Pancreas (tissue), 10 donors: ENCODE results near the gene NCAPG2. TPM values are rescaled to one million over a fixed set of nuclear protein-coding genes. Genes with fewer than 3 reads are reported as not detected.

Source experiments
- ATAC-seq, 4 donors: fragments of 200-7000 bp; cut with Tn5 transposase; one replicate each; pipeline versions ENCODE4 v1.8.0 to v1.9.1; 2020; ENCODE audit warnings: mild to moderate bottlenecking in 4 of 4, moderate library complexity in 4 of 4
- DNase-seq, 6 donors: peaks; one replicate each; pipeline ENCODE4 v3.0.0-alpha.2; 2020
- FAIRE-seq: peaks from 2 replicates; lab custom pipeline; 2012; peaks lifted over from hg19 to GRCh38; lab: Jason Lieb, UNC
- H3K27ac ChIP-seq, 4 donors: fragments of 200-600 bp; sonication (generic); 1 replicate in 3 of 4; 2 replicates in 1 of 4; pipeline versions ENCODE4 v1.5.0 to v1.8.0; 2020
- H3K27me3 ChIP-seq, 4 donors: fragments of 200-600 bp; one replicate each; pipeline ENCODE4 v1.8.0; 2021
- H3K36me3 ChIP-seq, 3 donors: fragments of 200-600 bp; sonication (generic) in 1 of 3; one replicate each; pipeline versions ENCODE4 v1.5.0 to v1.8.0; 2020 to 2021
- H3K4me1 ChIP-seq, 3 donors: fragments of 200-600 bp; one replicate each; pipeline ENCODE4 v1.8.0; 2021
- H3K4me3 ChIP-seq, 4 donors: fragments of 200-600 bp; sonication (generic) in 2 of 4; one replicate each; pipeline versions ENCODE4 v1.5.0 to v1.8.0; 2020 to 2021
- H3K9me3 ChIP-seq, 4 donors: fragments of 200-600 bp; one replicate each; pipeline ENCODE4 v1.8.0; 2021
- CTCF ChIP-seq, 4 donors: fragments of 200-600 bp; sonication (generic) in 3 of 4; IDR thresholded peaks; one replicate each; pipeline versions ENCODE4 v1.5.0 to v1.8.0; 2021; ENCODE audit warnings: antibody characterized with exemption in 4 of 4
- WGBS, 2 donors: extraction: QIAGEN DNeasy Blood & Tissue Kit; methylation state at CpG; one replicate each; pipeline ENCODE4 v1.1.7; 2013; 5-methylcytosine and 5-hydroxymethylcytosine counted together
- intact Hi-C, 3 donors: fragments of 100-400 bp; cut with DNase I; formaldehyde crosslinking; loops; one replicate each; pipeline versions ENCODE4 v1.11.1 to v1.14.2; 2022
- polyA plus RNA-seq, 2 donors: library from polyadenylated mRNA; stranded (reverse); fragments of 200-250 nt; gene quantifications; one replicate each; pipeline ENCODE4 v1.2.3, GENCODE V29; 2013
- total RNA-seq, 6 donors: library from RNA; stranded (reverse); fragmentation: NEBNext Ultra II Directional in 4 of 6; extraction: Animal tissue kit (Norgen Biotek cat#: 25700) in 4 of 6; gene quantifications; one replicate each; pipeline versions ENCODE4 v1.2.1 to v1.2.4, GENCODE V29; 2021 to 2023
- donor health status: healthy with polysubstance abuse.
- donor health status: DM: no; HTN: no; CAD: no; lungs with moderate emphysema.
- donor health status: DM: no; HTN: no; CAD: no.
- donor health status: control.
- donor health status: control.
- donor health status: Bipolar disorder and iron deficiency.
- donor health status: DM: yes; HTN: yes; CAD: no.
- donor health status: DM: no; HTN: no; CAD: no.
- donor health status: DM: no; HTN: no; CAD: no.
- donor health status: DM: yes; HTN: yes; CAD: no.

NCAPG2 gene
- total and polyA plus RNA-seq, 8 donors, result 1.4 to 4.0 (median 3.1) TPM

GRCh38 chr7:158684329-158684728, 20.3 kb downstream of the NCAPG2 start:
- no peak overlapping the region for H3K4me3 ChIP-seq
- ATAC-seq (no peak), FAIRE-seq (no peak), DNase-seq (no peak)
- WGBS, 2 donors, result 89 to 93% methylated on average over 1 of the region's 1 CpG
- no peaks in the 10 kb centered on the region for H3K4me1 ChIP-seq
- no peaks in the 10 kb centered on the region for H3K9me3 ChIP-seq
- intact Hi-C loops, result no loop called here
- H3K27ac ChIP-seq, result no peak overlapping the region
- TF ChIP-seq CTCF (IDR thresholded peaks at IDR 0.05), result no peak
- H3K36me3 ChIP-seq, result no peaks in the 10 kb centered on the region
- H3K27me3 ChIP-seq, result no peaks in the 10 kb centered on the region

GRCh38 chr7:158683541-158683940, 21.1 kb downstream of the NCAPG2 start:
- intact Hi-C loops, result no loop called here
- H3K36me3 ChIP-seq, result no peaks in the 10 kb centered on the region
- no peak for DNase-seq
- ATAC-seq, result no peak
- FAIRE-seq, result no peak
- H3K9me3 ChIP-seq, result no peaks in the 10 kb centered on the region
- H3K4me3 ChIP-seq, result no peak overlapping the region
- no peak for TF ChIP-seq CTCF (IDR thresholded peaks at IDR 0.05)
- WGBS, 2 donors, result 67% methylated on average over 2 of the region's 2 CpGs
- H3K27ac ChIP-seq, result no peak overlapping the region
- H3K27me3 ChIP-seq, result no peaks in the 10 kb centered on the region
- H3K4me1 ChIP-seq, result no peaks in the 10 kb centered on the region

GRCh38 chr7:158682456-158682855, 22.1 kb downstream of the NCAPG2 start:
- no peaks in the 10 kb centered on the region for H3K36me3 ChIP-seq
- DNase-seq, result no peak
- no peak overlapping the region for H3K27ac ChIP-seq
- H3K4me1 ChIP-seq, result no peaks in the 10 kb centered on the region
- no peaks in the 10 kb centered on the region for H3K27me3 ChIP-seq
- ATAC-seq, result no peak
- no peak for TF ChIP-seq CTCF (IDR thresholded peaks at IDR 0.05)
- no peak for FAIRE-seq
- no peak overlapping the region for H3K4me3 ChIP-seq
- intact Hi-C loops, result no loop called here
- H3K9me3 ChIP-seq, result no peaks in the 10 kb centered on the region

GRCh38 chr7:158680754-158681153, 23.9 kb downstream of the NCAPG2 start:
- no peak for TF ChIP-seq CTCF (IDR thresholded peaks at IDR 0.05)
- intact Hi-C loops, result no loop called here
- H3K4me3 ChIP-seq, result no peak overlapping the region
- no peaks in the 10 kb centered on the region for H3K4me1 ChIP-seq
- DNase-seq (no peak), ATAC-seq (no peak), FAIRE-seq (no peak)
- no peaks in the 10 kb centered on the region for H3K36me3 ChIP-seq
- WGBS, 2 donors, result 70 to 87% methylated on average over 3 of the region's 3 CpGs
- no peaks in the 10 kb centered on the region for H3K27me3 ChIP-seq
- H3K9me3 ChIP-seq, result no peaks in the 10 kb centered on the region
- H3K27ac ChIP-seq, result no peak overlapping the region

- ATAC-seq (no peak), FAIRE-seq (no peak), DNase-seq (no peak)
- Histone ChIP-seq H3K4me3 (no peak overlapping the region), H3K4me1 (no peaks in the 10 kb centered on the region), H3K27me3 (no peaks in the 10 kb centered on the region), H3K27ac (no peak overlapping the region), H3K36me3 (no peaks in the 10 kb centered on the region), H3K9me3 (no peaks in the 10 kb centered on the region)
- intact Hi-C loops, result no loop called here
- TF ChIP-seq CTCF (IDR thresholded peaks at IDR 0.05), result no peak
- WGBS, 2 donors, result 92 to 97% methylated on average over 3 of the region's 3 CpGs
These were observed 27.7 kb downstream of the NCAPG2 start for GRCh38 chr7:158676906-158677305.
